Measurements from ENCODE around the gene ADK. TPM values are rescaled to one million over a fixed set of nuclear protein-coding genes. Genes with fewer than 3 reads are reported as not detected.

Gene ADK
- total RNA-seq, 3 donors from 2014 or later, result 13.8 to 24.0 (median 22.9) TPM

- TF ChIP-seq CTCF (IDR thresholded peaks at IDR 0.05), result no peak
- no peaks in the 10 kb centered on the region for H3K36me3 ChIP-seq (ENCODE audit: low read depth)
- ATAC-seq, result no peak
- H3K9me3 ChIP-seq, result no peaks in the 10 kb centered on the region
- intact Hi-C loops (cut with DNase I, micrococcal nuclease), result no loop called here
- H3K4me1 ChIP-seq (ENCODE audit: low read depth), result no peaks in the 10 kb centered on the region
- no peak overlapping the region for H3K4me3 ChIP-seq
- no peak for DNase-seq
These were observed 388.3 kb downstream of the ADK start for GRCh38 chr10:74539317-74539716.

- ATAC-seq (no peak), DNase-seq (no peak)
- intact Hi-C loops (cut with DNase I, micrococcal nuclease), result no loop called here
- H3K9me3 ChIP-seq, result no peaks in the 10 kb centered on the region
- no peak for TF ChIP-seq CTCF (IDR thresholded peaks at IDR 0.05)
- H3K4me1 ChIP-seq (ENCODE audit: low read depth), result no peaks in the 10 kb centered on the region
- H3K4me3 ChIP-seq, result no peak overlapping the region
- H3K36me3 ChIP-seq (ENCODE audit: low read depth), result no peaks in the 10 kb centered on the region
These were observed 390.4 kb downstream of the ADK start for GRCh38 chr10:74541375-74541774.

- DNase-seq, result peak in 1 of 3 donors; percentile 3
- TF ChIP-seq CTCF (IDR thresholded peaks at IDR 0.05), result no peak
- no peaks in the 10 kb centered on the region for H3K36me3 ChIP-seq (ENCODE audit: low read depth)
- intact Hi-C loops (cut with DNase I, micrococcal nuclease), result no loop called here
- H3K4me3 ChIP-seq, result no peak overlapping the region
- peak; percentile 32 for ATAC-seq
- no peaks in the 10 kb centered on the region for H3K9me3 ChIP-seq
- H3K4me1 ChIP-seq (ENCODE audit: low read depth), result no peaks in the 10 kb centered on the region
These were observed 391.1 kb downstream of the ADK start for GRCh38 chr10:74542077-74542476.

GRCh38 chr10:74543276-74543675 is 392.3 kb downstream of the ADK start:
- no peaks in the 10 kb centered on the region for H3K36me3 ChIP-seq (ENCODE audit: low read depth)
- ATAC-seq (no peak), DNase-seq (no peak)
- intact Hi-C loops (cut with DNase I, micrococcal nuclease), result no loop called here
- H3K4me3 ChIP-seq, result no peak overlapping the region
- H3K9me3 ChIP-seq, result no peaks in the 10 kb centered on the region
- H3K4me1 ChIP-seq (ENCODE audit: low read depth), result no peaks in the 10 kb centered on the region
- no peak for TF ChIP-seq CTCF (IDR thresholded peaks at IDR 0.05)

GRCh38 chr10:74544106-74544505 is 393.1 kb downstream of the ADK start:
- no peaks in the 10 kb centered on the region for H3K4me1 ChIP-seq (ENCODE audit: low read depth)
- H3K36me3 ChIP-seq (ENCODE audit: low read depth), result no peaks in the 10 kb centered on the region
- H3K9me3 ChIP-seq, result no peaks in the 10 kb centered on the region
- no peak for TF ChIP-seq CTCF (IDR thresholded peaks at IDR 0.05)
- DNase-seq (no peak), ATAC-seq (no peak)
- intact Hi-C loops (cut with DNase I, micrococcal nuclease), result no loop called here
- H3K4me3 ChIP-seq, result no peak overlapping the region

- ATAC-seq (no peak), DNase-seq (no peak)
- Histone ChIP-seq H3K36me3 (ENCODE audit: low read depth) (no peaks in the 10 kb centered on the region), H3K4me1 (ENCODE audit: low read depth) (no peaks in the 10 kb centered on the region), H3K9me3 (no peaks in the 10 kb centered on the region), H3K4me3 (no peak overlapping the region)
- TF ChIP-seq CTCF (IDR thresholded peaks at IDR 0.05), result no peak
- intact Hi-C loops (cut with DNase I, micrococcal nuclease), result no loop called here
These were observed 397.7 kb downstream of the ADK start for GRCh38 chr10:74548676-74549075.
